ENCODE results near the gene PFDN6. TPM values are rescaled to one million over a fixed set of nuclear protein-coding genes. Genes with fewer than 3 reads are reported as not detected.

The PFDN6 gene
- total RNA-seq, 1 experiment from 2014 or later: 85.8 TPM

DNA sequence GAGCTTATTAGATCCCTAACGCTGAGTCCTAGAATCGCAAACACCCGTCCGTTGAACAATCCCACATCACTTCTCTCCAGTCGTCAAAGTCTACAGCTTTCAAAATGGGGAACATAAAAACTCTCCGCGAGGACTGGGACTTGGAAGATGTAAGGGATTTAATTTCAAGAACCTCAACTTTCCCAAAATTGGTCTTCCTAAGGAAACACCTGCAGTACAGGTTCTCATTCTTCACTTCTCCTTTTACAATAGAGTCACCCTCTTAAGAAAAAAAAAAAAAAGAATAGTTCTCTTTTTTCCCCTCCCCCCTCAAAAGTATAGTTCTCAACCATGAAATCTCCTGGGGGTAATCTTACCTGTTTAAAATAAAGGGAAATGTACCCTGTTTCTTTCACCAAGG, 34.7 kb downstream of the PFDN6 start:
- H3K14ac ChIP-seq (ENCODE audit: insufficient read depth, low read length): no peak overlapping the region
- H2AK5ac ChIP-seq (ENCODE audit: insufficient read length, low read length): no peak overlapping the region
- H4K5ac ChIP-seq (ENCODE audit: insufficient read length, low read depth, low read length): no peak overlapping the region
- peak overlapping the region; percentile 95 to 100 for H3K4me3 Mint-ChIP-seq
- peaks cover 24 to 27% (median 27%) of the 10 kb centered on the region in 3 experiments for H3K36me3 Mint-ChIP-seq (ENCODE audit: insufficient read depth in 1 of 3, low read depth in 3 of 3)
- peaks cover 8% of the 10 kb centered on the region; the same call in 1 of the 2 replicates for H3K79me2 ChIP-seq (ENCODE audit: insufficient read depth, low read length)
- H3K23me2 ChIP-seq (ENCODE audit: insufficient read length, low read depth, low read length, poor library complexity, severe bottlenecking): peaks cover 18% of the 10 kb centered on the region
- no peak overlapping the region for H4K91ac ChIP-seq (ENCODE audit: insufficient read length, low read depth, low read length)
- no peak overlapping the region for H2BK5ac ChIP-seq (ENCODE audit: insufficient read length, low read length)
- H3K4me2 ChIP-seq (ENCODE audit: insufficient read depth, insufficient read length, low read length): peak overlapping the region; percentile 93
- no peak overlapping the region for H3K27ac ChIP-seq (ENCODE audit: insufficient read length, low read depth, low read length)
- peaks cover 9% of the 10 kb centered on the region; the same call in 1 of the 2 replicates for H3K4me1 ChIP-seq (ENCODE audit: insufficient read depth, low read length)
- H3T11ph ChIP-seq (ENCODE audit: low read length): no peak overlapping the region
- no peak for TF ChIP-seq CTCF (conservative IDR thresholded peaks at IDR 0.05)
- H2BK20ac ChIP-seq (ENCODE audit: low read depth, low read length, poor library complexity, severe bottlenecking): no peak overlapping the region
- H3K27me3 ChIP-seq (ENCODE audit: insufficient read depth, low read length): no peaks in the 10 kb centered on the region
- H3K23ac ChIP-seq (ENCODE audit: insufficient read length, low read depth, low read length): no peak overlapping the region
- H3K9ac ChIP-seq (ENCODE audit: extremely low read depth, insufficient read length, low read length): peak overlapping the region; percentile 53
- H4K20me1 ChIP-seq (ENCODE audit: control insufficient read depth, insufficient read depth, insufficient read length): no peaks in the 10 kb centered on the region
- H3K27me3 Mint-ChIP-seq (ENCODE audit: low read depth): no peaks in the 10 kb centered on the region; the same call in 1 of the 2 replicates
- no peak overlapping the region for H2BK15ac ChIP-seq (ENCODE audit: low read depth, low read length)
- no peak overlapping the region for H2BK12ac ChIP-seq (ENCODE audit: insufficient read length, low read depth, low read length)
- H3K79me1 ChIP-seq (ENCODE audit: insufficient read depth, low read depth, low read length, poor library complexity, severe bottlenecking): peaks cover 7% of the 10 kb centered on the region
- peaks cover 38 to 42% of the 10 kb centered on the region in 2 experiments for H3K4me1 Mint-ChIP-seq
- DNase-seq: no peak
- H4K8ac ChIP-seq (replicated peaks; ENCODE audit: insufficient read length, low read depth, low read length): no peak overlapping the region
- no peaks in the 10 kb centered on the region for H3K9me3 ChIP-seq (ENCODE audit: control insufficient read depth, low read depth, low read length)
- no peak overlapping the region for H3K4ac ChIP-seq (ENCODE audit: low read depth, low read length)
- H2AFZ ChIP-seq (ENCODE audit: low read length): peak overlapping the region; percentile 60
- H3K56ac ChIP-seq (ENCODE audit: insufficient read length, low read depth, low read length): no peak overlapping the region
- no peak overlapping the region for H2BK120ac ChIP-seq (ENCODE audit: low read depth, low read length, poor library complexity, severe bottlenecking)
- no peak overlapping the region; a peak in 1 of 7 replicates for H3K27ac Mint-ChIP-seq
- H3K18ac ChIP-seq (ENCODE audit: insufficient read length, low read depth, low read length): no peak overlapping the region
- H3K9me3 Mint-ChIP-seq: peaks cover 0 to 3% of the 10 kb centered on the region in 2 experiments; a peak in 3 of 5 replicates
- no CpG with 5 or more reads among the region's 7 CpGs for WGBS (ENCODE audit: extremely low coverage, insufficient read length, low lambda C conversion rate)

All from H9 (cell line).